SK-N-SH treated with all-trans-retinoic acid at 6 μM for 48 hours (cell line): ENCODE measurements around the gene NHSL2.

ENCODE experiments used
- ATAC-seq: fragments of 200-7000 bp; cut with Tn5 transposase; 3 replicates; pipeline ENCODE4 v1.9.1; 2020; ENCODE audit warnings: mild to moderate bottlenecking, moderate library complexity
- ARNTL ChIP-seq: fragments of 450-650 bp; formaldehyde crosslinking; IDR thresholded peaks from 2 replicates; pipeline ENCODE4 v1.5.0; 2020; ENCODE audit warnings: low read depth, mild to moderate bottlenecking, moderate library complexity, borderline replicate concordance
- BACH2 ChIP-seq: fragments of 250-450 bp; sonication (Bioruptor Pico); IDR thresholded peaks from 2 replicates; pipeline ENCODE4 v1.9.0; 2021; ENCODE audit warnings: mild to moderate bottlenecking, borderline replicate concordance
- CSDC2 ChIP-seq: fragments of 250-450 bp; sonication (Bioruptor Pico); IDR thresholded peaks from 2 replicates; pipeline ENCODE4 v1.5.0; 2020; ENCODE audit warnings: mild to moderate bottlenecking, moderate library complexity
- ESRRG ChIP-seq: fragments of 250-450 bp; sonication (Bioruptor Pico); IDR thresholded peaks from 2 replicates; pipeline ENCODE4 v1.6.1; 2021; ENCODE audit warnings: mild to moderate bottlenecking
- ISL1 ChIP-seq: fragments of 250-450 bp; sonication (Bioruptor Pico); IDR thresholded peaks from 2 replicates; pipeline ENCODE4 v2.1.2; 2022; ENCODE audit warnings: mild to moderate bottlenecking, moderate library complexity
- PPARA ChIP-seq: fragments of 250-450 bp; sonication (Bioruptor Pico); IDR thresholded peaks from 2 replicates; pipeline ENCODE4 v1.5.0; 2020; ENCODE audit warnings: mild to moderate bottlenecking, borderline replicate concordance
- TCF4 ChIP-seq: fragments of 250-450 bp; sonication (Bioruptor Pico); IDR thresholded peaks from 2 replicates; pipeline ENCODE4 v1.8.0; 2021; ENCODE audit warnings: mild to moderate bottlenecking, moderate library complexity, borderline replicate concordance
- ZFP30 ChIP-seq: fragments of 450-650 bp; formaldehyde crosslinking; IDR thresholded peaks from 2 replicates; pipeline ENCODE4 v1.5.0; 2022; ENCODE audit warnings: mild to moderate bottlenecking, moderate library complexity
- ZNF70 ChIP-seq: fragments of 450-650 bp; formaldehyde crosslinking; IDR thresholded peaks from 2 replicates; pipeline ENCODE4 v1.5.0; 2020; ENCODE audit warnings: mild to moderate bottlenecking, moderate library complexity
- ZNF8 ChIP-seq: fragments of 450-650 bp; formaldehyde crosslinking; IDR thresholded peaks from 2 replicates; pipeline ENCODE4 v1.5.0; 2020; ENCODE audit warnings: mild to moderate bottlenecking, moderate library complexity
- TF ChIP-seq, protein P1 (sequence below): fragments of 250-450 bp; sonication (Bioruptor Pico); IDR thresholded peaks from 2 replicates; pipeline ENCODE4 v1.8.0; 2020; ENCODE audit warnings: mild to moderate bottlenecking, moderate library complexity, borderline replicate concordance
- TF ChIP-seq, protein P2 (sequence below): fragments of 250-450 bp; sonication (Bioruptor Pico); IDR thresholded peaks from 2 replicates; pipeline ENCODE4 v1.5.0; 2020; ENCODE audit warnings: mild to moderate bottlenecking, moderate library complexity
- TF ChIP-seq, protein P3 (sequence below): fragments of 250-450 bp; sonication (Bioruptor Pico); IDR thresholded peaks from 2 replicates; pipeline ENCODE4 v1.5.1; 2021; ENCODE audit warnings: mild to moderate bottlenecking, moderate library complexity
- TF ChIP-seq, protein P4 (sequence below): fragments of 250-450 bp; sonication (Bioruptor Pico); IDR thresholded peaks from 2 replicates; pipeline ENCODE4 v1.5.1; 2020; ENCODE audit warnings: low read depth, mild to moderate bottlenecking, moderate library complexity
- TF ChIP-seq, protein P5 (sequence below): fragments of 250-450 bp; sonication (Bioruptor Pico); IDR thresholded peaks from 2 replicates; pipeline ENCODE4 v1.8.0; 2021; ENCODE audit warnings: low read depth, mild to moderate bottlenecking, moderate library complexity, borderline replicate concordance

NHSL2 gene

DNA sequence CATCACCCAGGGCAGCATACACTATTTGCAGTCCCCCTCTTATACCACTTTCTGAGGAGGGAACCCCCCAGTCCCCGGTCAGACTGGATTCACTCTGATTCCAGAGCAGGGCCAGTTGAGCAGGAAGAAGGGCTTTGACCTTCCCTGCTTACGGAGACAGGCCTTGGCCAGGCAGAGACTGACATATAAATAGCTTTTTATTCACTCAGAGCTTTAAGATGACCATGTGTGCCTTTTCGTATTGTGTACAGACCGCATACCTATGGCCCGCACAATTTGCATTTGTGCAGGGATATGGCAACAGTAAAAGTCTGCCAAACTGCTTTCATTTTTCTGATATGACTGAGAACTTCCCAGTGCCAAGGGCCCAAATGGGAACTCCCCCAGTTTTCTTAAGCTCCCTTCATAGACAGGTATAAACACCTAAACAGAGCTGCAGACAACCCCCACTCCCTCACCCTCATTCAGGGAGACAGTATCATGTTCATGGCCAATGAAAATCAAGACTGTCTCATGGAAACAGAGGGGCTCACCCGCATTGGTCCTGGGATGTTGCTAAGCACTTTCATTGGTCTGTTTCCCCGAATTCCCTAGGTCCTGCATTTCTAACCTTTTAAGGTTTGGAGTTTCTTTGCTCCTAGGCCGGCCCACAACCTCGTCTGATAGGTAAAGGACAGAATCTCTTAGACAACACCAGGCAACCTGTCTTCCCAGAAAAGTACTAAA is 135.1 kb downstream of the NHSL2 start:
- peak; percentile 87 for ATAC-seq
- TF ChIP-seq, protein P1, sequence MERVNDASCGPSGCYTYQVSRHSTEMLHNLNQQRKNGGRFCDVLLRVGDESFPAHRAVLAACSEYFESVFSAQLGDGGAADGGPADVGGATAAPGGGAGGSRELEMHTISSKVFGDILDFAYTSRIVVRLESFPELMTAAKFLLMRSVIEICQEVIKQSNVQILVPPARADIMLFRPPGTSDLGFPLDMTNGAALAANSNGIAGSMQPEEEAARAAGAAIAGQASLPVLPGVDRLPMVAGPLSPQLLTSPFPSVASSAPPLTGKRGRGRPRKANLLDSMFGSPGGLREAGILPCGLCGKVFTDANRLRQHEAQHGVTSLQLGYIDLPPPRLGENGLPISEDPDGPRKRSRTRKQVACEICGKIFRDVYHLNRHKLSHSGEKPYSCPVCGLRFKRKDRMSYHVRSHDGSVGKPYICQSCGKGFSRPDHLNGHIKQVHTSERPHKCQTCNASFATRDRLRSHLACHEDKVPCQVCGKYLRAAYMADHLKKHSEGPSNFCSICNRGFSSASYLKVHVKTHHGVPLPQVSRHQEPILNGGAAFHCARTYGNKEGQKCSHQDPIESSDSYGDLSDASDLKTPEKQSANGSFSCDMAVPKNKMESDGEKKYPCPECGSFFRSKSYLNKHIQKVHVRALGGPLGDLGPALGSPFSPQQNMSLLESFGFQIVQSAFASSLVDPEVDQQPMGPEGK (CRISPR knock-in tag) = no peak
- TF ChIP-seq BACH2 (no peak), PPARA (CRISPR knock-in tag) (no peak)
- TF ChIP-seq, protein P2, sequence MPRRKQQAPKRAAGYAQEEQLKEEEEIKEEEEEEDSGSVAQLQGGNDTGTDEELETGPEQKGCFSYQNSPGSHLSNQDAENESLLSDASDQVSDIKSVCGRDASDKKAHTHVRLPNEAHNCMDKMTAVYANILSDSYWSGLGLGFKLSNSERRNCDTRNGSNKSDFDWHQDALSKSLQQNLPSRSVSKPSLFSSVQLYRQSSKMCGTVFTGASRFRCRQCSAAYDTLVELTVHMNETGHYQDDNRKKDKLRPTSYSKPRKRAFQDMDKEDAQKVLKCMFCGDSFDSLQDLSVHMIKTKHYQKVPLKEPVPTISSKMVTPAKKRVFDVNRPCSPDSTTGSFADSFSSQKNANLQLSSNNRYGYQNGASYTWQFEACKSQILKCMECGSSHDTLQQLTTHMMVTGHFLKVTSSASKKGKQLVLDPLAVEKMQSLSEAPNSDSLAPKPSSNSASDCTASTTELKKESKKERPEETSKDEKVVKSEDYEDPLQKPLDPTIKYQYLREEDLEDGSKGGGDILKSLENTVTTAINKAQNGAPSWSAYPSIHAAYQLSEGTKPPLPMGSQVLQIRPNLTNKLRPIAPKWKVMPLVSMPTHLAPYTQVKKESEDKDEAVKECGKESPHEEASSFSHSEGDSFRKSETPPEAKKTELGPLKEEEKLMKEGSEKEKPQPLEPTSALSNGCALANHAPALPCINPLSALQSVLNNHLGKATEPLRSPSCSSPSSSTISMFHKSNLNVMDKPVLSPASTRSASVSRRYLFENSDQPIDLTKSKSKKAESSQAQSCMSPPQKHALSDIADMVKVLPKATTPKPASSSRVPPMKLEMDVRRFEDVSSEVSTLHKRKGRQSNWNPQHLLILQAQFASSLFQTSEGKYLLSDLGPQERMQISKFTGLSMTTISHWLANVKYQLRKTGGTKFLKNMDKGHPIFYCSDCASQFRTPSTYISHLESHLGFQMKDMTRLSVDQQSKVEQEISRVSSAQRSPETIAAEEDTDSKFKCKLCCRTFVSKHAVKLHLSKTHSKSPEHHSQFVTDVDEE (CRISPR knock-in tag) = no peak
- TF ChIP-seq, protein P3, sequence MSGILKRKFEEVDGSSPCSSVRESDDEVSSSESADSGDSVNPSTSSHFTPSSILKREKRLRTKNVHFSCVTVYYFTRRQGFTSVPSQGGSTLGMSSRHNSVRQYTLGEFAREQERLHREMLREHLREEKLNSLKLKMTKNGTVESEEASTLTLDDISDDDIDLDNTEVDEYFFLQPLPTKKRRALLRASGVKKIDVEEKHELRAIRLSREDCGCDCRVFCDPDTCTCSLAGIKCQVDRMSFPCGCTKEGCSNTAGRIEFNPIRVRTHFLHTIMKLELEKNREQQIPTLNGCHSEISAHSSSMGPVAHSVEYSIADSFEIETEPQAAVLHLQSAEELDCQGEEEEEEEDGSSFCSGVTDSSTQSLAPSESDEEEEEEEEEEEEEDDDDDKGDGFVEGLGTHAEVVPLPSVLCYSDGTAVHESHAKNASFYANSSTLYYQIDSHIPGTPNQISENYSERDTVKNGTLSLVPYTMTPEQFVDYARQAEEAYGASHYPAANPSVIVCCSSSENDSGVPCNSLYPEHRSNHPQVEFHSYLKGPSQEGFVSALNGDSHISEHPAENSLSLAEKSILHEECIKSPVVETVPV (CRISPR knock-in tag) = no peak

DNA sequence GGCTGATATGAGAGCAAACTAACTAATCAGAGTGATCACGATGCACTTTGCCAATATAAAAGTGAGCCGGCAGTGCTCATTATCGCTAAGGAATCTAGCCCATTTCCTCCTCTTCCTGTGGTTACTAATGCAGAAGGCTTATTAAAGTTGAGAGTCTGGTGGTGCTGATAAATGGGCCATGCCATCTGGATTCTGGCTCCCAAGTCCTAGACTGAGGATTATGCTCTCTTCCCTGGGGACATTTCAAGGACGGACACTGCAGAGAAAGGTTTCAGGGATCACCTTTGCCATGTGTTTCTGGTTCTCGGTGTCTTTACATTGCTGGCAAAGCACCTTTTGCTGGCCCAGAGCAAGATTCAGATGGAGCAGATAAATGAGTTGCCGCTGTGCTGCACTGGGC is 135.8 kb downstream of the NHSL2 start:
- TF ChIP-seq, protein P4, sequence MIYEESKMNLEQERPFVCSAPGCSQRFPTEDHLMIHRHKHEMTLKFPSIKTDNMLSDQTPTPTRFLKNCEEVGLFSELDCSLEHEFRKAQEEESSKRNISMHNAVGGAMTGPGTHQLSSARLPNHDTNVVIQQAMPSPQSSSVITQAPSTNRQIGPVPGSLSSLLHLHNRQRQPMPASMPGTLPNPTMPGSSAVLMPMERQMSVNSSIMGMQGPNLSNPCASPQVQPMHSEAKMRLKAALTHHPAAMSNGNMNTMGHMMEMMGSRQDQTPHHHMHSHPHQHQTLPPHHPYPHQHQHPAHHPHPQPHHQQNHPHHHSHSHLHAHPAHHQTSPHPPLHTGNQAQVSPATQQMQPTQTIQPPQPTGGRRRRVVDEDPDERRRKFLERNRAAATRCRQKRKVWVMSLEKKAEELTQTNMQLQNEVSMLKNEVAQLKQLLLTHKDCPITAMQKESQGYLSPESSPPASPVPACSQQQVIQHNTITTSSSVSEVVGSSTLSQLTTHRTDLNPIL (CRISPR knock-in tag) = no peak
- no peak for TF ChIP-seq ZFP30 (CRISPR knock-in tag)
- no peak; the same call in 1 of the 2 replicates for TF ChIP-seq ISL1
- peak; percentile 68; the same call in 1 of the 2 replicates for TF ChIP-seq TCF4
- peak; percentile 46 for ATAC-seq

DNA sequence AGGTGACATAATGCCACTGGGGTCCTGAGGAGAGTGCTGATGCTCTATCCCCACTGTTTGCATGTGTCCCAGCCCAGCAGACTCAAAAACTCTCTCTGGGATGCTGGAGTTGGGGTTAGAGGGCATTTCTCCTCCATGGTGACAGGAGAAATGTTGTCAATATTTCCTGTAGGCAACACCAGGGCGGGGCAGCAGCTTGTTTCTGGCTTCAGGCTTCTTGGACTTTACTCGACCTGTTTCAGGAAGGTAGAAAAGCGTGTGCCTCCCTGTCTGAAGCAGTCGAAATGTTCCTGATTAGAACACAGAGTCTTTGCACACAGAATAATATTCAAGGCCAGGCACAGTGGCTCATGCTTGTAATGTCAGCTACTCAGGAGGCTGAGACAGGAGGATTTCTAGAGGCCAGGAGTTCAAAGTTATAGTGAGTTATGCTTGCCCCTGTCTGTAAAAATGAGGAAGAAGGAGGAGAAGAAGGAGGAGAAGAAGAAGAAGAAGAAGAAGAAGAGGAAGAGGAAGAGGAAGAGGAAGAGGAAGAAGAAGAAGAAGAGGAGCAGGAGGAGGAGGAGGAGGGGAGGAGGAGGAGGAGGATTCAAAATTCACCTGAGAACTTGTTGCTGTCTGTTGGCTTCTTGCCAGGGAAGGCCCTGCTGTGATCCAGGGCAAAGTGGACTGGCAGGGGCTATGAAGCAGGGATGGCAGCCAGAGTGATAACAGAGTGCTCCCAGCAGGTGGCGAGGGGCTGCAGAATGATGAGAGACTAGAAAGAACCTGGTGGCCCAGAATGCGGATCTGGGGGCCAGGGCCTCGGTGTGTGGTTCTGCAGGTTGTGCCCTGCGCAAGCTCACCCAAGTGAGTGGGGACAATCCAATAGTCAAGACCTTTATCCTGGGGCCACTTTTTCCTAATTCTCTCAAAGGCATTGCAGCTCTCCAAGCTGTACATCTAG is 138.1 kb downstream of the NHSL2 start:
- ATAC-seq = 0 out of 3 replicates have a peak, but pooled peaks have one; percentile 14
- no peak for TF ChIP-seq ESRRG (CRISPR knock-in tag)
- TF ChIP-seq, protein P3 (CRISPR knock-in tag) = no peak
- no peak for TF ChIP-seq ZNF70 (CRISPR knock-in tag)
- TF ChIP-seq, protein P4 (CRISPR knock-in tag) = no peak
- TF ChIP-seq, protein P5, sequence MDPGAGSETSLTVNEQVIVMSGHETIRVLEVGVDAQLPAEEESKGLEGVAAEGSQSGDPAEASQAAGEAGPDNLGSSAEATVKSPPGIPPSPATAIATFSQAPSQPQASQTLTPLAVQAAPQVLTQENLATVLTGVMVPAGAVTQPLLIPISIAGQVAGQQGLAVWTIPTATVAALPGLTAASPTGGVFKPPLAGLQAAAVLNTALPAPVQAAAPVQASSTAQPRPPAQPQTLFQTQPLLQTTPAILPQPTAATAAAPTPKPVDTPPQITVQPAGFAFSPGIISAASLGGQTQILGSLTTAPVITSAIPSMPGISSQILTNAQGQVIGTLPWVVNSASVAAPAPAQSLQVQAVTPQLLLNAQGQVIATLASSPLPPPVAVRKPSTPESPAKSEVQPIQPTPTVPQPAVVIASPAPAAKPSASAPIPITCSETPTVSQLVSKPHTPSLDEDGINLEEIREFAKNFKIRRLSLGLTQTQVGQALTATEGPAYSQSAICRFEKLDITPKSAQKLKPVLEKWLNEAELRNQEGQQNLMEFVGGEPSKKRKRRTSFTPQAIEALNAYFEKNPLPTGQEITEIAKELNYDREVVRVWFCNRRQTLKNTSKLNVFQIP = no peak
- TF ChIP-seq TCF4 = no peak
- TF ChIP-seq CSDC2 (CRISPR knock-in tag) = no peak
- TF ChIP-seq ZNF8 (CRISPR knock-in tag) = no peak
- TF ChIP-seq ARNTL (CRISPR knock-in tag) = no peak
